Caco-2 (cell line): ENCODE data around the gene GPC6. TPM values are rescaled to one million over a fixed set of nuclear protein-coding genes. Genes with fewer than 3 reads are reported as not detected.
A peak's percentile ranks its signal among the peaks of the same experiment; 100 is the strongest.

Source experiments
- BruUV-seq: library from RNA; stranded (reverse); fragments of 400-500 nt; replicated peaks from 2 replicates; lab custom pipeline; 2021; lab: Mats Ljungman, UMichigan
- CTCF ChIA-PET: fragments of 300-600 bp; sonication (Branson Sonifier 250); formaldehyde crosslinking; loops from one replicate; lab custom pipeline; 2022; ENCODE audit warnings: antibody characterized with exemption; lab: Charles Lee
- POLR2A ChIA-PET: fragments of 300-600 bp; sonication (Branson Sonifier 250); formaldehyde crosslinking; loops from one replicate; lab custom pipeline; 2022; ENCODE audit warnings: antibody characterized with exemption; lab: Charles Lee
- DNase-seq, 2 experiments: peaks; one replicate each; pipeline versions ENCODE4 v3.0.0 to v3.0.0-alpha.2; 2020 to 2022
- H3K27me3 ChIP-seq: replicated peaks from 2 replicates; pipeline ENCODE4 v1.6.0; 2011; ENCODE audit warnings: low read length; ENCODE audit not compliant: control insufficient read depth, insufficient read depth
- H3K36me3 ChIP-seq: 2 replicates; pipeline ENCODE4 v1.5.1; 2011; ENCODE audit warnings: low read length; ENCODE audit not compliant: control insufficient read depth, insufficient read depth
- H3K4me1 ChIP-seq: fragments of 250-450 bp; sonication (Bioruptor Pico); 2 replicates; pipeline ENCODE4 v1.5.1; 2020; ENCODE audit warnings: mild to moderate bottlenecking
- H3K4me3 ChIP-seq: 2 replicates; pipeline ENCODE4 v1.5.1; 2011; ENCODE audit warnings: low read depth, mild to moderate bottlenecking, control low read depth, low read length
- H3K9me3 ChIP-seq: fragments of 250-450 bp; sonication (Bioruptor Pico); 2 replicates; pipeline ENCODE4 v1.5.1; 2020; ENCODE audit warnings: mild to moderate bottlenecking, moderate library complexity
- H3K27ac Mint-ChIP-seq: one replicate; pipeline ENCODE4 v1.8.0; 2022; ENCODE audit warnings: mixed read lengths; ENCODE audit not compliant: unreplicated experiment
- H3K27me3 Mint-ChIP-seq: one replicate; pipeline ENCODE4 v1.8.0; 2022; ENCODE audit warnings: mixed read lengths; ENCODE audit not compliant: insufficient read depth, unreplicated experiment
- H3K36me3 Mint-ChIP-seq: one replicate; pipeline ENCODE4 v1.8.0; 2022; ENCODE audit warnings: mild to moderate bottlenecking, mixed read lengths; ENCODE audit not compliant: insufficient read depth, unreplicated experiment
- H3K4me1 Mint-ChIP-seq: one replicate; pipeline ENCODE4 v1.8.0; 2022; ENCODE audit warnings: low read depth, mixed read lengths; ENCODE audit not compliant: unreplicated experiment
- H3K4me3 Mint-ChIP-seq: one replicate; pipeline ENCODE4 v1.8.0; 2022; ENCODE audit warnings: mild to moderate bottlenecking, moderate library complexity, mixed read lengths; ENCODE audit not compliant: unreplicated experiment
- H3K9me3 Mint-ChIP-seq: one replicate; pipeline ENCODE4 v1.8.0; 2022; ENCODE audit warnings: mixed read lengths; ENCODE audit not compliant: unreplicated experiment
- CTCF ChIP-seq, 2 experiments: fragments of 200-600 bp in 1 of 2; IDR thresholded peaks; 1 replicate in 1 of 2; 2 replicates in 1 of 2; pipeline versions ENCODE4 v1.5.1 to v1.8.0; 2011 to 2022; ENCODE audit warnings: antibody characterized with exemption in 1 of 2, control low read depth in 1 of 2, inconsistent platforms in 1 of 2, low read depth in 1 of 2, low read length in 1 of 2, mild to moderate bottlenecking in 1 of 2, moderate library complexity in 1 of 2; ENCODE audit not compliant: insufficient read depth in 1 of 2, severe bottlenecking in 1 of 2, unreplicated experiment in 1 of 2
- intact Hi-C: fragments of 100-400 bp; cut with micrococcal nuclease; formaldehyde crosslinking; loops from one replicate; pipeline ENCODE4 v1.10.0; 2022; ENCODE audit not compliant: unreplicated experiment
- total RNA-seq: library from RNA; stranded (reverse); gene quantifications from 2 replicates; pipeline ENCODE4 v1.2.3, GENCODE V29; 2022

The GPC6 gene
- total RNA-seq, 1 experiment from 2014 or later = 0.16 TPM

GRCh38 chr13:93762708-93763426 is 536.3 kb downstream of the GPC6 start:
- no peaks in the 10 kb centered on the region for H3K27me3 ChIP-seq
- H3K4me1 ChIP-seq = peaks cover 27% of the 10 kb centered on the region
- H3K36me3 Mint-ChIP-seq = peaks cover 7% of the 10 kb centered on the region
- H3K9me3 Mint-ChIP-seq = peaks cover 11% of the 10 kb centered on the region
- intact Hi-C loops = no loop called here
- H3K4me1 Mint-ChIP-seq = peaks cover 7% of the 10 kb centered on the region
- H3K4me3 ChIP-seq = no peak overlapping the region
- H3K4me3 Mint-ChIP-seq = no peak overlapping the region
- CTCF ChIA-PET = no interaction called here
- DNase-seq = no peak
- H3K27ac Mint-ChIP-seq = no peak overlapping the region
- no peak for TF ChIP-seq CTCF (IDR thresholded peaks at IDR 0.05; ENCODE audit: insufficient read depth in 1 of 2, low read depth in 1 of 2, low read length in 1 of 2, severe bottlenecking in 1 of 2, unreplicated experiment in 1 of 2)
- peaks cover 8% of the 10 kb centered on the region; the same call in 1 of the 2 replicates for H3K9me3 ChIP-seq
- no TSS peak for BruUV-seq
- H3K27me3 Mint-ChIP-seq = no peaks in the 10 kb centered on the region
- no peaks in the 10 kb centered on the region for H3K36me3 ChIP-seq
- POLR2A ChIA-PET = no interaction called here

GRCh38 chr13:93765062-93765461 is 538.5 kb downstream of the GPC6 start:
- Mint-ChIP-seq H3K27ac (no peak overlapping the region), H3K27me3 (no peaks in the 10 kb centered on the region), H3K36me3 (peaks cover 7% of the 10 kb centered on the region), H3K4me1 (peaks cover 15% of the 10 kb centered on the region), H3K4me3 (no peak overlapping the region), H3K9me3 (peaks cover 11% of the 10 kb centered on the region)
- Histone ChIP-seq H3K4me3 (no peak overlapping the region), H3K4me1 (peaks cover 38% of the 10 kb centered on the region), H3K36me3 (no peaks in the 10 kb centered on the region), H3K27me3 (no peaks in the 10 kb centered on the region), H3K9me3 (peaks cover 15% of the 10 kb centered on the region; the same call in 1 of the 2 replicates)
- POLR2A ChIA-PET = no interaction called here
- intact Hi-C loops = no loop called here
- BruUV-seq = no TSS peak
- peak in 1 of 2 experiments; percentile 41 for DNase-seq
- CTCF ChIA-PET = no interaction called here
- TF ChIP-seq CTCF (IDR thresholded peaks at IDR 0.05; ENCODE audit: insufficient read depth in 1 of 2, low read depth in 1 of 2, low read length in 1 of 2, severe bottlenecking in 1 of 2, unreplicated experiment in 1 of 2) = no peak

- Mint-ChIP-seq H3K27ac (no peak overlapping the region), H3K27me3 (no peaks in the 10 kb centered on the region), H3K4me1 (peaks cover 18% of the 10 kb centered on the region), H3K9me3 (peaks cover 11% of the 10 kb centered on the region), H3K4me3 (no peak overlapping the region), H3K36me3 (peaks cover 7% of the 10 kb centered on the region)
- H3K27me3 ChIP-seq = no peaks in the 10 kb centered on the region
- no peak for DNase-seq
- H3K36me3 ChIP-seq = no peaks in the 10 kb centered on the region
- BruUV-seq = no TSS peak
- ChIA-PET CTCF (interaction anchor here (0.6 kb wide), 1 partner anchor 522 kb away, joined by 3 read pairs; no protein-coding TSS in a partner anchor), POLR2A (no interaction called here)
- intact Hi-C loops = no loop called here
- no peak overlapping the region for H3K4me3 ChIP-seq
- peaks cover 38% of the 10 kb centered on the region for H3K4me1 ChIP-seq
- peaks cover 15% of the 10 kb centered on the region; the same call in 1 of the 2 replicates for H3K9me3 ChIP-seq
- TF ChIP-seq CTCF (IDR thresholded peaks at IDR 0.05; ENCODE audit: insufficient read depth in 1 of 2, low read depth in 1 of 2, low read length in 1 of 2, severe bottlenecking in 1 of 2, unreplicated experiment in 1 of 2) = no peak
These were observed 539.2 kb downstream of the GPC6 start for GRCh38 chr13:93765811-93766210.
